Ishikawa (cell line): ENCODE data around the gene METTL25.

ENCODE experiments used
- CREB1 ChIP-seq: IDR thresholded peaks from 2 replicates; pipeline ENCODE4 v1.6.1; 2012; ENCODE audit warnings: low read depth
- EGR1 ChIP-seq: IDR thresholded peaks from 2 replicates; pipeline ENCODE4 v1.6.1; 2012
- EP300 ChIP-seq: IDR thresholded peaks from 2 replicates; pipeline ENCODE4 v1.6.1; 2012; ENCODE audit warnings: borderline replicate concordance
- TAF1 ChIP-seq: IDR thresholded peaks from 2 replicates; pipeline ENCODE4 v1.6.1; 2012; ENCODE audit warnings: low read depth, mild to moderate bottlenecking
- TCF12 ChIP-seq: IDR thresholded peaks from 2 replicates; pipeline ENCODE4 v1.6.1; 2012; ENCODE audit warnings: low read depth
- YY1 ChIP-seq: IDR thresholded peaks from 2 replicates; pipeline ENCODE4 v1.6.1; 2012; ENCODE audit warnings: low read depth

DNA sequence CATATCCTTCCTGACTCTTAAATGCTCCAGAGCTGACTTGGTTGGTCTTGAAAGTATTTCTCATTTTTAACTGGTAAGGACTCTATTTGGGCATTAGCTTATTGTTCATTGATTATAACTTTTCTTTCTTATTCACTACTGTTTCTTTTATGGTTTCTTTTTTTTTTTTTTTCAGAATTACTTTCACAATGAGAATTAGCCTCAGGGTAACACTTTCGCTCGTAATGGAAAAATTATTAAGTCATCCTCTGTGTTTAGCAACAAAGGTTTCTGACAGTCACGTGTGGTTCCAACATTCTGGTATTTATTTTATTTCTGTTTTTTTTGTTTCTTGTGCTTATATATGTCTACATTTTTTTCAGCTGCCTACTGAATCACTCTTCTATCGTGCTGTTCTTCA lies 80.0 kb downstream of the METTL25 start:
- TF ChIP-seq YY1 = no peak
- no peak for TF ChIP-seq EP300
- TF ChIP-seq EGR1 = no peak
- no peak for TF ChIP-seq TCF12
- no peak for TF ChIP-seq CREB1
- TF ChIP-seq TAF1 = no peak
